Body of pancreas (tissue), 4 donors: Measurements from ENCODE around the gene TFAP2A. TPM values are rescaled to one million over a fixed set of nuclear protein-coding genes. Genes with fewer than 3 reads are reported as not detected.

ENCODE experiments used
- ATAC-seq: fragments of 150-250 bp; one replicate; pipeline ENCODE4 v1.9.1; 2016
- DNase-seq, 4 donors: peaks; one replicate each; pipeline ENCODE4 v3.0.0-alpha.2; 2019
- H3K27ac ChIP-seq, 4 donors: fragments of 200-600 bp; sonication (generic); 1 replicate in 3 of 4; 2 replicates in 1 of 4; pipeline versions ENCODE4 v1.5.1 to v1.6.1; 2016 to 2019; ENCODE audit warnings: mild to moderate bottlenecking in 1 of 4, mixed read lengths in 1 of 4, moderate library complexity in 1 of 4
- H3K27me3 ChIP-seq, 2 donors: fragments of 200-600 bp; sonication (generic); one replicate each; pipeline ENCODE4 v1.6.0; 2016; ENCODE audit warnings: mild to moderate bottlenecking in 1 of 2
- H3K36me3 ChIP-seq, 2 donors: fragments of 200-600 bp; sonication (generic); replicated peaks in 1 of 2; 2 replicates each; pipeline ENCODE4 v1.5.1; 2016; ENCODE audit warnings: low read depth in 2 of 2; ENCODE audit not compliant: insufficient read depth in 1 of 2
- H3K4me1 ChIP-seq: fragments of 200-600 bp; sonication (generic); one replicate; pipeline ENCODE4 v1.6.0; 2016
- H3K4me3 ChIP-seq, 2 donors: fragments of 200-600 bp; sonication (generic); 1 replicate in 1 of 2; 2 replicates in 1 of 2; pipeline ENCODE4 v1.5.1; 2016 to 2019
- H3K9me3 ChIP-seq, 3 donors: fragments of 200-600 bp; sonication (generic); 1 replicate in 2 of 3; 2 replicates in 1 of 3; pipeline ENCODE4 v1.5.1; 2016
- POLR2A ChIP-seq, 3 donors: fragments of 450-650 bp; IDR thresholded peaks; one replicate each; pipeline ENCODE4 v1.6.1; 2016; ENCODE audit warnings: antibody characterized with exemption in 3 of 3, mild to moderate bottlenecking in 2 of 3
- WGBS, 2 donors: methylation state at CpG; one replicate each; pipeline ENCODE4 v1.1.5; 2017; 5-methylcytosine and 5-hydroxymethylcytosine counted together
- intact Hi-C: fragments of 100-400 bp; cut with DNase I; formaldehyde crosslinking; loops from one replicate; pipeline ENCODE4 v1.15.1; 2023
- total RNA-seq, 2 donors: library from RNA; depleted of rRNA; stranded (reverse); fragments of >200 nt; gene quantifications; one replicate each; pipeline ENCODE4 v1.1.0, GENCODE V29; 2016
- TF ChIP-seq, protein P1 (sequence below), 7 experiments: fragments of 450-650 bp in 4 of 7; fragments of 200-600 bp in 3 of 7; sonication (generic) in 3 of 7; IDR thresholded peaks; one replicate each; pipeline ENCODE4 v1.5.1; 2016 to 2019; ENCODE audit warnings: antibody characterized with exemption in 7 of 7

Gene TFAP2A
- total RNA-seq, 2 donors from 2014 or later: not detected

DNA sequence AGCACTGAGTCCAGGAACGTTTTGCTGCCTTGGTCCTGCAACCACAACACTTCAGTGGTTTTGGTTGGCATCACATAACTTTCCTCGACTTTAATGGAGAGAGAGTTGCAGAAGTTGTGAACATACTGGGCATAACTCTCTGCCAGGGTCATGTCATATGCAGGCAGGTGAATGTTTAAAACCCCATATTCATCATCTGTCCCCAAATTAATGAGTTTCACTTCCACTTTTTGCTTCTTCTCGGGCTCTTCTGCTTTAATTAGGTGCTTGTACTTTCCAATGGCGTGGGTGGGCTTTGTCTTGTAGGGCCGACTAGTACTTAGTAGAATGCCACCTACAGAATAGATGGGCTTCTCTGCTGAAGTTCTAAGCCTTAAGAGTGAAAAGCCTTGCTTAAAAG, 45.2 kb upstream of the TFAP2A start:
- Histone ChIP-seq H3K4me1 (no peaks in the 10 kb centered on the region), H3K36me3 (no peaks in the 10 kb centered on the region), H3K9me3 (no peaks in the 10 kb centered on the region), H3K27ac (no peak overlapping the region), H3K27me3 (no peaks in the 10 kb centered on the region), H3K4me3 (no peak overlapping the region)
- DNase-seq (no peak), ATAC-seq (no peak)
- intact Hi-C loops: no loop called here
- 43 to 49% methylated on average over 5 of the region's 5 CpGs for WGBS, 2 donors
- TF ChIP-seq, protein P1, sequence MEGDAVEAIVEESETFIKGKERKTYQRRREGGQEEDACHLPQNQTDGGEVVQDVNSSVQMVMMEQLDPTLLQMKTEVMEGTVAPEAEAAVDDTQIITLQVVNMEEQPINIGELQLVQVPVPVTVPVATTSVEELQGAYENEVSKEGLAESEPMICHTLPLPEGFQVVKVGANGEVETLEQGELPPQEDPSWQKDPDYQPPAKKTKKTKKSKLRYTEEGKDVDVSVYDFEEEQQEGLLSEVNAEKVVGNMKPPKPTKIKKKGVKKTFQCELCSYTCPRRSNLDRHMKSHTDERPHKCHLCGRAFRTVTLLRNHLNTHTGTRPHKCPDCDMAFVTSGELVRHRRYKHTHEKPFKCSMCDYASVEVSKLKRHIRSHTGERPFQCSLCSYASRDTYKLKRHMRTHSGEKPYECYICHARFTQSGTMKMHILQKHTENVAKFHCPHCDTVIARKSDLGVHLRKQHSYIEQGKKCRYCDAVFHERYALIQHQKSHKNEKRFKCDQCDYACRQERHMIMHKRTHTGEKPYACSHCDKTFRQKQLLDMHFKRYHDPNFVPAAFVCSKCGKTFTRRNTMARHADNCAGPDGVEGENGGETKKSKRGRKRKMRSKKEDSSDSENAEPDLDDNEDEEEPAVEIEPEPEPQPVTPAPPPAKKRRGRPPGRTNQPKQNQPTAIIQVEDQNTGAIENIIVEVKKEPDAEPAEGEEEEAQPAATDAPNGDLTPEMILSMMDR (IDR thresholded peaks at IDR 0.05): no peak
- TF ChIP-seq POLR2A (IDR thresholded peaks at IDR 0.05): no peak

DNA sequence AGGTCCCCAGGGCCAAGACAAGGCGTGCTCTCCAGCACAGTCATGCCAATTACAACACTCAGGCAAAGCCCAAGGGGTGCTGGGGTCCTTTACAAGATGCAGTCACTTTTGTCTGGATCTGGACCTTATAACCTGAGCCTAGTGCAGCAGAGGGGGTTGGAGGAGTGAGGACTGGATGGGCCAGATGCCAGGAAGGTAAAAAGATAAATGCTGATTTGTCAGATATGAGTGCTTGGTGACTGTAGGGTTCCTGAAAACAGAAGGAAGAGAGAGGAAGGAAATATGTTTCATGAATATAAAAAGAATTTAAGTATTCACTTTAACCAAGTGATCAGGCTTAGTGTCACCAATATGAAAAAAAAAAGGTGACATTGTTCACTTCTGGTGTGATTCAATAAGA, 43.4 kb upstream of the TFAP2A start:
- Histone ChIP-seq H3K9me3 (no peaks in the 10 kb centered on the region), H3K4me3 (no peak overlapping the region), H3K27ac (no peak overlapping the region), H3K36me3 (no peaks in the 10 kb centered on the region), H3K27me3 (no peaks in the 10 kb centered on the region), H3K4me1 (no peaks in the 10 kb centered on the region)
- TF ChIP-seq POLR2A (IDR thresholded peaks at IDR 0.05): no peak
- TF ChIP-seq, protein P1 (IDR thresholded peaks at IDR 0.05): no peak
- WGBS, 2 donors: 69 to 87% methylated on average over 1 of the region's 1 CpG
- DNase-seq: no peak
- no peak for ATAC-seq
- intact Hi-C loops: no loop called here

DNA sequence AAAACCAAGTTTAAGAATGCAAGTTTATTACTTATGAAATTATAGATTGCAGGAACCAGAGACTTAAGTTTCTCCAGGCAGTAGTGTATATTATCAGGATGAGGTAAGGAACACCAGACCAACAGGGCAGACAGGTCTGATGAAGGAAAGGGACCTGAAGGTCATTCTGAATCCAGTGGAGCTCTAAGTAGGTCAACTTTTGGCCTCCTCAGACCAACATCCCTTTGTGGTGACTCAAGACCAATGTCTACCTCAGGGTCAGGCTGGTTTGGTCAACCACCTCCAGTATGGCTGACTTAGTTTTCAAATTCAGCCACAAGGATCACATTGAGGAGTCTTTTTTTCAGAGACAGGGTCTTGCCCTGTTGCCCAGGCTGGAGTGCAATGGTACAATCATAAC, 38.7 kb upstream of the TFAP2A start:
- Histone ChIP-seq H3K4me3 (no peak overlapping the region), H3K9me3 (no peaks in the 10 kb centered on the region), H3K4me1 (no peaks in the 10 kb centered on the region), H3K36me3 (no peaks in the 10 kb centered on the region), H3K27me3 (no peaks in the 10 kb centered on the region), H3K27ac (no peak overlapping the region)
- DNase-seq: no peak
- no peak for ATAC-seq
- TF ChIP-seq POLR2A (IDR thresholded peaks at IDR 0.05): no peak
- TF ChIP-seq, protein P1 (IDR thresholded peaks at IDR 0.05): no peak
- intact Hi-C loops: no loop called here

DNA sequence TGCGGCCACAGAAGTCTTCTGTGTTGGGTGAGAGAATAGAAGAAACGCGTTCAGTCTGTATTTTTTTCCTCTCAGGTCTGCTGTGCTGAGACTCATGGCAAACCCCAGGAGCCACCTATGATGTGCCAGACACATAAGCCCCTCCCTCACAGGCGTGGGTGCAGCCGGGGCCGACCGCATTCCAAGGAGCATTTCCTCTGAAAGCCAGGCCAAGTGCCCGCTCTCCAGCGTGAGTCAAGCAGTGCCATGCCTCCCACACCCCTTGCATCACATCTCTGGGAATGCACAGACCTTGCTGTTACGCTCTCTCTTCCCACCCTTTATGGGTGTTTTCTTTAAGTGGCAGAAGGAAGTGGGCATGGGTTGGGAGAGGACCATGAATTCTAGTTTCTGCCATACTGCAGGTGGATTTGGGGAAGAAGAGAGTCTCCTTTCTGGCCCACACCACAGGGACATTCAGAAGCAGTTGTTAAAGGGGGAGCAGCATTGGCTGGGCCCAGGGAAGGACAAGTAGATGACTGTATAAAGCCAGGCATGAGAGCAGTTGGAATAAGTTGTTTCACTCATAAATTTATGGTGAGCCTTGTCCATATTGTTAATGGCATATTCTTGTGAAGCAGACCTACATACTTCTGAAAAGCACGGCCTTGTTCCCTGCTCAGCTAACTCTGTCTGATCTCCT, 37.1 kb upstream of the TFAP2A start:
- Histone ChIP-seq H3K36me3 (no peaks in the 10 kb centered on the region), H3K4me3 (no peak overlapping the region), H3K27ac (no peak overlapping the region), H3K27me3 (no peaks in the 10 kb centered on the region), H3K9me3 (no peaks in the 10 kb centered on the region), H3K4me1 (no peaks in the 10 kb centered on the region)
- TF ChIP-seq, protein P1 (IDR thresholded peaks at IDR 0.05): no peak
- no peak for TF ChIP-seq POLR2A (IDR thresholded peaks at IDR 0.05)
- DNase-seq (peak in 1 of 4 donors; percentile 18), ATAC-seq (no peak)
- intact Hi-C loops: no loop called here
- 33 to 40% methylated on average over 11 of the region's 11 CpGs for WGBS, 2 donors

- WGBS, 2 donors: 40 to 51% methylated on average over 6 of the region's 6 CpGs
- Histone ChIP-seq H3K9me3 (no peaks in the 10 kb centered on the region), H3K4me3 (no peak overlapping the region), H3K4me1 (no peaks in the 10 kb centered on the region), H3K36me3 (no peaks in the 10 kb centered on the region), H3K27ac (no peak overlapping the region), H3K27me3 (no peaks in the 10 kb centered on the region)
- ATAC-seq: no peak
- DNase-seq: no peak
- intact Hi-C loops: no loop called here
- TF ChIP-seq POLR2A (IDR thresholded peaks at IDR 0.05): no peak
- TF ChIP-seq, protein P1 (IDR thresholded peaks at IDR 0.05): no peak
Observed at GRCh38 chr6:10451394-10451793, 36.5 kb upstream of the TFAP2A start.
